NCI-H748 treated with DMSO at 0.1 percent for 48 hours (cell line): ENCODE results near the gene MAP7D2.

Experiments used
- DNase-seq: peaks from one replicate; lab custom pipeline; 2025; lab: John Stamatoyannopoulos, UW

The MAP7D2 gene

GRCh38 chrX:20112022-20112774 lies 4.5 kb downstream of the MAP7D2 start:
- no peak for DNase-seq

GRCh38 chrX:20111271-20111670 lies 5.4 kb downstream of the MAP7D2 start:
- no peak for DNase-seq

GRCh38 chrX:20101934-20102581 lies 14.6 kb downstream of the MAP7D2 start:
- DNase-seq: no peak

- no peak for DNase-seq
These were observed 25.2 kb downstream of the MAP7D2 start for GRCh38 chrX:20091499-20091898.

- no peak for DNase-seq
These were observed 26.9 kb downstream of the MAP7D2 start for GRCh38 chrX:20089845-20090244.

GRCh38 chrX:20080277-20080676 lies 36.4 kb downstream of the MAP7D2 start:
- no peak for DNase-seq

GRCh38 chrX:20071511-20072079 lies 45.1 kb downstream of the MAP7D2 start:
- DNase-seq: no peak

GRCh38 chrX:20067709-20068561 lies 48.8 kb downstream of the MAP7D2 start:
- DNase-seq: no peak

- no peak for DNase-seq
These were observed 49.6 kb downstream of the MAP7D2 start for GRCh38 chrX:20066968-20067708.

- DNase-seq: no peak
These were observed 52.9 kb downstream of the MAP7D2 start for GRCh38 chrX:20063716-20064351.

GRCh38 chrX:20063153-20063552 lies 53.6 kb downstream of the MAP7D2 start:
- DNase-seq: no peak

GRCh38 chrX:20061855-20062254 lies 54.9 kb downstream of the MAP7D2 start:
- no peak for DNase-seq

GRCh38 chrX:20060961-20061748 lies 55.6 kb downstream of the MAP7D2 start:
- no peak for DNase-seq

- DNase-seq: no peak
These were observed 57.1 kb downstream of the MAP7D2 start for GRCh38 chrX:20059467-20060128.

GRCh38 chrX:20057479-20057878 lies 59.2 kb downstream of the MAP7D2 start:
- no peak for DNase-seq

GRCh38 chrX:20056704-20057103 lies 60.0 kb downstream of the MAP7D2 start:
- DNase-seq: no peak

GRCh38 chrX:20053537-20053936 lies 63.2 kb downstream of the MAP7D2 start:
- no peak for DNase-seq

GRCh38 chrX:20046864-20047263 lies 69.8 kb downstream of the MAP7D2 start:
- DNase-seq: no peak

- DNase-seq: no peak
These were observed 70.5 kb downstream of the MAP7D2 start for GRCh38 chrX:20046223-20046622.

GRCh38 chrX:20042221-20042620 lies 74.5 kb downstream of the MAP7D2 start:
- DNase-seq: no peak
